H9 (cell line): ENCODE data around the gene ST6GALNAC5. TPM values are rescaled to one million over a fixed set of nuclear protein-coding genes. Genes with fewer than 3 reads are reported as not detected.

Experiments used
- DNase-seq: peaks from one replicate; pipeline ENCODE4 v3.0.0-alpha.2; 2017
- H2AFZ ChIP-seq: one replicate; pipeline ENCODE4 v1.6.1; 2013; ENCODE audit warnings: mild to moderate bottlenecking, low read length, control low read depth, moderate library complexity
- H2AK5ac ChIP-seq: 2 replicates; pipeline ENCODE4 v1.6.1; 2013; ENCODE audit warnings: low read length, control low read depth, mixed read lengths; ENCODE audit not compliant: insufficient read length
- H2BK120ac ChIP-seq: one replicate; pipeline ENCODE4 v1.6.1; 2013; ENCODE audit warnings: low read depth, mild to moderate bottlenecking, low read length, control low read depth, inconsistent platforms; ENCODE audit not compliant: poor library complexity, severe bottlenecking
- H2BK12ac ChIP-seq: 2 replicates; pipeline ENCODE4 v1.6.1; 2013; ENCODE audit warnings: low read length, control low read depth, mixed read lengths, low read depth; ENCODE audit not compliant: insufficient read length
- H2BK15ac ChIP-seq: 2 replicates; pipeline ENCODE4 v1.6.1; 2013; ENCODE audit warnings: low read depth, low read length, control low read depth
- H2BK20ac ChIP-seq: one replicate; pipeline ENCODE4 v1.6.1; 2013; ENCODE audit warnings: low read depth, mild to moderate bottlenecking, low read length, control low read depth, inconsistent platforms; ENCODE audit not compliant: poor library complexity, severe bottlenecking
- H2BK5ac ChIP-seq: 2 replicates; pipeline ENCODE4 v1.6.1; 2013; ENCODE audit warnings: low read length, control low read depth, mixed read lengths; ENCODE audit not compliant: insufficient read length
- H3K14ac ChIP-seq: 2 replicates; pipeline ENCODE4 v1.6.1; 2013; ENCODE audit warnings: low read length, control low read depth; ENCODE audit not compliant: insufficient read depth
- H3K18ac ChIP-seq: 2 replicates; pipeline ENCODE4 v1.6.1; 2013; ENCODE audit warnings: low read depth, mild to moderate bottlenecking, mixed read lengths, low read length, control low read depth; ENCODE audit not compliant: insufficient read length
- H3K23ac ChIP-seq: 2 replicates; pipeline ENCODE4 v1.6.1; 2013; ENCODE audit warnings: low read length, control low read depth, mixed read lengths, low read depth; ENCODE audit not compliant: insufficient read length
- H3K23me2 ChIP-seq: 2 replicates; pipeline ENCODE4 v1.6.1; 2013; ENCODE audit warnings: low read depth, mild to moderate bottlenecking, mixed read lengths, low read length, control low read depth; ENCODE audit not compliant: insufficient read length, poor library complexity, severe bottlenecking
- H3K27ac ChIP-seq: 2 replicates; pipeline ENCODE4 v1.5.1; 2013; ENCODE audit warnings: low read length, control low read depth, mixed read lengths, low read depth; ENCODE audit not compliant: insufficient read length
- H3K27me3 ChIP-seq: 2 replicates; pipeline ENCODE4 v1.6.1; 2013; ENCODE audit warnings: low read length, control low read depth, inconsistent platforms; ENCODE audit not compliant: insufficient read depth
- H3K4ac ChIP-seq: 2 replicates; pipeline ENCODE4 v1.6.1; 2013; ENCODE audit warnings: low read depth, mild to moderate bottlenecking, control low read depth, inconsistent platforms, low read length, moderate library complexity
- H3K4me1 ChIP-seq: 2 replicates; pipeline ENCODE4 v1.6.1; 2013; ENCODE audit warnings: low read length, control low read depth, inconsistent platforms; ENCODE audit not compliant: insufficient read depth
- H3K4me2 ChIP-seq: 2 replicates; pipeline ENCODE4 v1.6.1; 2013; ENCODE audit warnings: low read length, control low read depth, mixed read lengths; ENCODE audit not compliant: insufficient read length, insufficient read depth
- H3K56ac ChIP-seq: 2 replicates; pipeline ENCODE4 v1.6.1; 2013; ENCODE audit warnings: low read depth, mild to moderate bottlenecking, mixed read lengths, low read length, control low read depth; ENCODE audit not compliant: insufficient read length
- H3K79me1 ChIP-seq: 2 replicates; pipeline ENCODE4 v1.6.1; 2013; ENCODE audit warnings: low read depth, mild to moderate bottlenecking, moderate library complexity, low read length, control low read depth, inconsistent platforms; ENCODE audit not compliant: insufficient read depth, poor library complexity, severe bottlenecking
- H3K79me2 ChIP-seq: 2 replicates; pipeline ENCODE4 v1.6.1; 2013; ENCODE audit warnings: low read length, control low read depth, inconsistent platforms; ENCODE audit not compliant: insufficient read depth
- H3K9ac ChIP-seq: 2 replicates; pipeline ENCODE4 v1.6.1; 2013; ENCODE audit warnings: low read length, control low read depth, mixed read lengths; ENCODE audit not compliant: insufficient read length; ENCODE audit errors: extremely low read depth
- H3K9me3 ChIP-seq: one replicate; pipeline ENCODE4 v1.6.1; 2013; ENCODE audit warnings: low read depth, low read length, inconsistent platforms; ENCODE audit not compliant: control insufficient read depth
- H3T11ph ChIP-seq: one replicate; pipeline ENCODE4 v1.6.1; 2013; ENCODE audit warnings: mild to moderate bottlenecking, low read length, control low read depth, inconsistent platforms
- H4K20me1 ChIP-seq: one replicate; pipeline ENCODE4 v1.6.1; 2013; ENCODE audit not compliant: control insufficient read depth, insufficient read length, insufficient read depth
- H4K5ac ChIP-seq: 2 replicates; pipeline ENCODE4 v1.6.1; 2013; ENCODE audit warnings: low read depth, mild to moderate bottlenecking, mixed read lengths, low read length, control low read depth; ENCODE audit not compliant: insufficient read length
- H4K8ac ChIP-seq: replicated peaks from 2 replicates; pipeline ENCODE4 v1.6.1; 2013; ENCODE audit warnings: low read length, control low read depth, mixed read lengths, low read depth; ENCODE audit not compliant: insufficient read length
- H4K91ac ChIP-seq: 2 replicates; pipeline ENCODE4 v1.6.1; 2013; ENCODE audit warnings: low read depth, mild to moderate bottlenecking, moderate library complexity, mixed read lengths, low read length, control low read depth; ENCODE audit not compliant: insufficient read length
- H3K27ac Mint-ChIP-seq, 3 experiments: 2 replicates in 2 of 3; 3 replicates in 1 of 3; pipeline ENCODE4 v1.8.0; 2020 to 2021; ENCODE audit warnings: mixed read lengths in 3 of 3, mild to moderate bottlenecking in 1 of 3, moderate library complexity in 1 of 3
- H3K27me3 Mint-ChIP-seq: 2 replicates; pipeline ENCODE4 v1.8.0; 2021; ENCODE audit warnings: low read depth, mild to moderate bottlenecking, moderate library complexity, mixed read lengths
- H3K36me3 Mint-ChIP-seq, 3 experiments: 2 replicates in 2 of 3; 3 replicates in 1 of 3; pipeline ENCODE4 v1.8.0; 2020 to 2021; ENCODE audit warnings: low read depth in 3 of 3, mixed read lengths in 3 of 3; ENCODE audit not compliant: insufficient read depth in 1 of 3
- H3K4me1 Mint-ChIP-seq, 2 experiments: 2 replicates each; pipeline ENCODE4 v1.8.0; 2020; ENCODE audit warnings: mixed read lengths in 2 of 2
- H3K4me3 Mint-ChIP-seq, 2 experiments: 2 replicates in 1 of 2; 3 replicates in 1 of 2; pipeline ENCODE4 v1.8.0; 2020 to 2021; ENCODE audit warnings: mild to moderate bottlenecking in 2 of 2, mixed read lengths in 2 of 2, moderate library complexity in 1 of 2
- H3K9me3 Mint-ChIP-seq, 2 experiments: 2 replicates in 1 of 2; 3 replicates in 1 of 2; pipeline ENCODE4 v1.8.0; 2020; ENCODE audit warnings: mild to moderate bottlenecking in 2 of 2, mixed read lengths in 2 of 2, moderate library complexity in 1 of 2
- total RNA-seq: library from RNA; stranded (reverse); gene quantifications from 2 replicates; pipeline ENCODE4 v1.2.1, GENCODE V29; 2021
- TF ChIP-seq, protein P1 (sequence below): fragments of 200-600 bp; sonication (generic); conservative IDR thresholded peaks from 3 replicates; pipeline ENCODE4 v1.8.0; 2021; ENCODE audit warnings: antibody characterized with exemption, mild to moderate bottlenecking

Gene ST6GALNAC5
- total RNA-seq, 1 experiment from 2014 or later: 3.3 TPM

DNA sequence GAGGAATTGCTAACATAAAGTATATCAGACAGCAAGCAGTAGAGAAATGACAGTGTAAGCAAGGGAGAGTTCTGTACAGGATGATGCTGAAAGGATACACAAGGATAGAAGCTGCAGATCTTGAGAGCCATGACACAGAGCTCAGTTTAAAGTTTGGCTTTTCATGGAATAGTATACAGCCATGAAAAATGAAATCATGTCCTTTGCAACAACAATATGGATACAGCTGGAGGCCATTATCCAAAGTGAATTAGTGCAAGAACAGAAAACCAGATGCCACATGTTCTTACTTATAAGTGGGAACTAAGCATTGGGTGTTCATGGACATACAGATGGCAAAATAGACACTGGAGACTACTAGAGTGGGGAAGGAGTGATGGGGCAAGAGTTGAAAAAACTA, 169.8 kb downstream of the ST6GALNAC5 start:
- Histone ChIP-seq H4K5ac (no peak overlapping the region), H2AK5ac (no peak overlapping the region), H3K9ac (no peak overlapping the region), H3K79me1 (no peaks in the 10 kb centered on the region), H4K8ac (no peak overlapping the region), H3K27ac (no peak overlapping the region), H2BK12ac (no peak overlapping the region), H2BK120ac (no peak overlapping the region), H3K23me2 (no peaks in the 10 kb centered on the region), H2AFZ (no peak overlapping the region), H3K4me2 (no peak overlapping the region), H3K79me2 (no peaks in the 10 kb centered on the region), H2BK15ac (no peak overlapping the region), H3K56ac (no peak overlapping the region), H3K14ac (no peak overlapping the region), H3K18ac (no peak overlapping the region), H4K91ac (no peak overlapping the region), H3K23ac (no peak overlapping the region), H3K4ac (no peak overlapping the region), H3K4me1 (no peaks in the 10 kb centered on the region), H3K9me3 (no peaks in the 10 kb centered on the region), H2BK5ac (no peak overlapping the region), H4K20me1 (no peaks in the 10 kb centered on the region), H3K27me3 (no peaks in the 10 kb centered on the region), H3T11ph (no peak overlapping the region), H2BK20ac (no peak overlapping the region)
- Mint-ChIP-seq H3K4me3 (no peak overlapping the region), H3K36me3 (no peaks in the 10 kb centered on the region), H3K4me1 (peaks cover 5 to 8% of the 10 kb centered on the region in 2 experiments; a peak in 3 of 4 replicates), H3K9me3 (peaks cover 2 to 4% of the 10 kb centered on the region in 2 experiments; a peak in 2 of 5 replicates), H3K27ac (no peak overlapping the region), H3K27me3 (no peaks in the 10 kb centered on the region)
- TF ChIP-seq, protein P1, sequence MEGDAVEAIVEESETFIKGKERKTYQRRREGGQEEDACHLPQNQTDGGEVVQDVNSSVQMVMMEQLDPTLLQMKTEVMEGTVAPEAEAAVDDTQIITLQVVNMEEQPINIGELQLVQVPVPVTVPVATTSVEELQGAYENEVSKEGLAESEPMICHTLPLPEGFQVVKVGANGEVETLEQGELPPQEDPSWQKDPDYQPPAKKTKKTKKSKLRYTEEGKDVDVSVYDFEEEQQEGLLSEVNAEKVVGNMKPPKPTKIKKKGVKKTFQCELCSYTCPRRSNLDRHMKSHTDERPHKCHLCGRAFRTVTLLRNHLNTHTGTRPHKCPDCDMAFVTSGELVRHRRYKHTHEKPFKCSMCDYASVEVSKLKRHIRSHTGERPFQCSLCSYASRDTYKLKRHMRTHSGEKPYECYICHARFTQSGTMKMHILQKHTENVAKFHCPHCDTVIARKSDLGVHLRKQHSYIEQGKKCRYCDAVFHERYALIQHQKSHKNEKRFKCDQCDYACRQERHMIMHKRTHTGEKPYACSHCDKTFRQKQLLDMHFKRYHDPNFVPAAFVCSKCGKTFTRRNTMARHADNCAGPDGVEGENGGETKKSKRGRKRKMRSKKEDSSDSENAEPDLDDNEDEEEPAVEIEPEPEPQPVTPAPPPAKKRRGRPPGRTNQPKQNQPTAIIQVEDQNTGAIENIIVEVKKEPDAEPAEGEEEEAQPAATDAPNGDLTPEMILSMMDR: no peak
- no peak for DNase-seq
